HG03439 (cell line): ENCODE data around the gene TRIM17.
"Not testable (repeated sequence)": the region's sequence is repeated elsewhere in the genome, so short reads cannot be mapped to it uniquely, and the experiment has no call there.

ENCODE experiments used
- ATAC-seq: cut with Tn5 transposase; IDR thresholded peaks from one replicate; pipeline ENCODE4 v1.9.1; 2021; ENCODE audit warnings: mild to moderate bottlenecking, moderate library complexity; ENCODE audit not compliant: unreplicated experiment

TRIM17 gene

GRCh38 chr1:228450200-228450599 is 33.5 kb upstream of the TRIM17 start:
- ATAC-seq: no peak

- no peak for ATAC-seq
Measured at GRCh38 chr1:228448372-228448771, 31.7 kb upstream of the TRIM17 start.

GRCh38 chr1:228446852-228447251 is 30.2 kb upstream of the TRIM17 start:
- ATAC-seq: no peak

- no peak for ATAC-seq
Measured at GRCh38 chr1:228445843-228446650, 29.4 kb upstream of the TRIM17 start.

- ATAC-seq: no peak
Measured at GRCh38 chr1:228445490-228445842, 28.8 kb upstream of the TRIM17 start.

- no peak for ATAC-seq
Measured at GRCh38 chr1:228443395-228443794, 26.7 kb upstream of the TRIM17 start.

GRCh38 chr1:228440761-228441500 is 24.3 kb upstream of the TRIM17 start:
- ATAC-seq: no peak

- no peak for ATAC-seq
Measured at GRCh38 chr1:228438266-228438665, 21.6 kb upstream of the TRIM17 start.

- ATAC-seq: no peak
Measured at GRCh38 chr1:228437424-228437962, 20.8 kb upstream of the TRIM17 start.

- no peak for ATAC-seq
Measured at GRCh38 chr1:228434689-228435088, 18.0 kb upstream of the TRIM17 start.

GRCh38 chr1:228433337-228434053 is 16.8 kb upstream of the TRIM17 start:
- not testable (repeated sequence) for ATAC-seq

- no peak for ATAC-seq
Measured at GRCh38 chr1:228430243-228430642, 13.6 kb upstream of the TRIM17 start.

- no peak for ATAC-seq
Measured at GRCh38 chr1:228429698-228430097, 13.0 kb upstream of the TRIM17 start.

GRCh38 chr1:228429007-228429406 is 12.3 kb upstream of the TRIM17 start:
- ATAC-seq: no peak

GRCh38 chr1:228428412-228428811 is 11.8 kb upstream of the TRIM17 start:
- ATAC-seq: no peak

- no peak for ATAC-seq
Measured at GRCh38 chr1:228426518-228427175, 10.0 kb upstream of the TRIM17 start.

- ATAC-seq: no peak
Measured at GRCh38 chr1:228424685-228425660, 8.3 kb upstream of the TRIM17 start.

- ATAC-seq: no peak
Measured at GRCh38 chr1:228423404-228424053, 6.9 kb upstream of the TRIM17 start.
